HepG2 (cell line): ENCODE data around the gene ST6GALNAC3. TPM values are rescaled to one million over a fixed set of nuclear protein-coding genes. Genes with fewer than 3 reads are reported as not detected.

Experiments used
- ATAC-seq: fragments of 200-7000 bp; cut with Tn5 transposase; 3 replicates; pipeline ENCODE4 v1.9.1; 2020; ENCODE audit warnings: mild to moderate bottlenecking, moderate library complexity
- BruUV-seq: library from RNA; stranded (reverse); fragments of 400-500 nt; replicated peaks from 2 replicates; lab custom pipeline; 2021; lab: Mats Ljungman, UMichigan
- CTCF ChIA-PET: fragments of 300-600 bp; formaldehyde crosslinking; extraction: SDS; loops from one replicate; lab custom pipeline; 2021; ENCODE audit warnings: low total read pairs, inconsistent platforms, low intra/inter-chr PET ratio; lab: Yijun Ruan, JAX
- POLR2A ChIA-PET: fragments of 350-600 bp; sonication (Branson Sonifier 250); formaldehyde crosslinking; loops from one replicate; lab custom pipeline; 2020; ENCODE audit warnings: antibody characterized with exemption, inconsistent platforms; lab: Yijun Ruan, JAX
- DNase-seq: peaks from one replicate; pipeline ENCODE4 v3.0.0-alpha.2; 2015; ENCODE audit warnings: low spot score
- FAIRE-seq: peaks from 3 replicates; lab custom pipeline; 2011; peaks lifted over from hg19 to GRCh38; lab: Jason Lieb, UNC
- H2AFZ ChIP-seq: one replicate; pipeline ENCODE4 v1.6.1; 2011; ENCODE audit warnings: low read length, inconsistent platforms
- H3K27ac ChIP-seq: fragments of 300-600 bp; 3 replicates; pipeline ENCODE4 v1.8.0; 2011; ENCODE audit warnings: mixed run types, mild to moderate bottlenecking, mixed read lengths, low read length, inconsistent platforms; ENCODE audit not compliant: insufficient read depth; ENCODE audit errors: extremely low read length
- H3K27me3 ChIP-seq, 2 experiments: fragments of 200-600 bp in 1 of 2; 2 replicates in 1 of 2; 3 replicates in 1 of 2; pipeline versions ENCODE4 v1.6.0 to v1.8.0; 2011; ENCODE audit warnings: low read length in 2 of 2, mild to moderate bottlenecking in 2 of 2, moderate library complexity in 2 of 2, inconsistent platforms in 1 of 2; ENCODE audit not compliant: insufficient read depth in 2 of 2, control insufficient read depth in 1 of 2
- H3K36me3 ChIP-seq, 2 experiments: fragments of 200-600 bp in 1 of 2; replicated peaks in 1 of 2; 2 replicates in 1 of 2; 3 replicates in 1 of 2; pipeline versions ENCODE4 v1.5.1 to v1.8.0; 2011; ENCODE audit warnings: low read length in 2 of 2, inconsistent platforms in 1 of 2; ENCODE audit not compliant: insufficient read depth in 2 of 2, control insufficient read depth in 1 of 2
- H3K4me1 ChIP-seq: 2 replicates; pipeline ENCODE4 v1.5.1; 2012; ENCODE audit warnings: low read length, inconsistent platforms; ENCODE audit not compliant: insufficient read depth
- H3K4me2 ChIP-seq: 2 replicates; pipeline ENCODE4 v1.6.0; 2011; ENCODE audit warnings: low read depth, low read length, inconsistent platforms
- H3K4me3 ChIP-seq, 3 experiments: fragments of 200-600 bp in 1 of 3; sonication (generic), shearing (Covaris generic) in 1 of 3; replicated peaks in 1 of 3; 2 replicates each; pipeline ENCODE4 v1.5.1; 2011 to 2016; ENCODE audit warnings: low read length in 3 of 3, inconsistent platforms in 2 of 3, low read depth in 2 of 3, mild to moderate bottlenecking in 2 of 3, control low read depth in 1 of 3, mixed read lengths in 1 of 3; ENCODE audit not compliant: insufficient read depth in 1 of 3
- H3K79me2 ChIP-seq: one replicate; pipeline ENCODE4 v1.6.1; 2011; ENCODE audit warnings: low read length, inconsistent platforms; ENCODE audit not compliant: insufficient read depth
- H3K9ac ChIP-seq: 2 replicates; pipeline ENCODE4 v1.6.0; 2011; ENCODE audit warnings: mild to moderate bottlenecking, low read depth, low read length, inconsistent platforms; ENCODE audit not compliant: insufficient read depth
- H3K9me3 ChIP-seq: 2 replicates; pipeline ENCODE4 v1.5.1; 2012; ENCODE audit warnings: mild to moderate bottlenecking, low read length
- H4K20me1 ChIP-seq: 2 replicates; pipeline ENCODE4 v1.6.0; 2011; ENCODE audit warnings: inconsistent platforms, mild to moderate bottlenecking, low read length, moderate library complexity; ENCODE audit not compliant: insufficient read depth
- ARNT2 ChIP-seq: sonication (generic); formaldehyde crosslinking; IDR thresholded peaks from 2 replicates; pipeline ENCODE4 v1.8.0; 2022; ENCODE audit warnings: mild to moderate bottlenecking, low read depth, missing genetic modification reagents, moderate library complexity
- MAFF ChIP-seq: IDR thresholded peaks from 2 replicates; pipeline ENCODE4 v1.6.1; 2011; ENCODE audit warnings: low read depth, low read length, improper control_type of control experiment
- MAFK ChIP-seq, 2 experiments: IDR thresholded peaks in 1 of 2; conservative IDR thresholded peaks in 1 of 2; 2 replicates each; pipeline ENCODE4 v1.6.1; 2011; ENCODE audit warnings: improper control_type of control experiment in 2 of 2, low read length in 2 of 2
- MAZ ChIP-seq, 2 experiments: sonication (generic) in 1 of 2; formaldehyde crosslinking in 1 of 2; IDR thresholded peaks; 2 replicates each; pipeline versions ENCODE4 v1.5.0 to v1.6.1; 2012 to 2020; ENCODE audit warnings: low read depth in 2 of 2, mild to moderate bottlenecking in 2 of 2, borderline replicate concordance in 1 of 2, improper control_type of control experiment in 1 of 2, low read length in 1 of 2, missing genetic modification reagents in 1 of 2, moderate library complexity in 1 of 2
- NCOA2 ChIP-seq: sonication (generic); formaldehyde crosslinking; IDR thresholded peaks from 2 replicates; pipeline ENCODE4 v1.8.0; 2022; ENCODE audit warnings: inconsistent platforms
- NR2F2 ChIP-seq: IDR thresholded peaks from 2 replicates; pipeline ENCODE4 v1.6.1; 2012; ENCODE audit warnings: low read depth, inconsistent platforms, borderline replicate concordance
- SRF ChIP-seq: IDR thresholded peaks from 2 replicates; pipeline ENCODE4 v1.6.1; 2011; ENCODE audit warnings: mild to moderate bottlenecking, low read depth, low read length, moderate library complexity
- THAP7 ChIP-seq: sonication (generic); formaldehyde crosslinking; IDR thresholded peaks from 2 replicates; pipeline ENCODE4 v1.8.1; 2023; ENCODE audit warnings: mild to moderate bottlenecking, missing genetic modification reagents
- YEATS2 ChIP-seq: sonication (generic); formaldehyde crosslinking; IDR thresholded peaks from 2 replicates; pipeline ENCODE4 v1.4.0; 2020; ENCODE audit warnings: missing genetic modification reagents, borderline replicate concordance
- ZFP36L2 ChIP-seq: sonication (generic); formaldehyde crosslinking; IDR thresholded peaks from 2 replicates; pipeline ENCODE4 v1.4.0; 2020; ENCODE audit warnings: missing genetic modification reagents
- ZNF460 ChIP-seq: sonication (generic); formaldehyde crosslinking; IDR thresholded peaks from 2 replicates; pipeline ENCODE4 v1.5.1; 2020; ENCODE audit warnings: missing genetic modification reagents, mild to moderate bottlenecking, borderline replicate concordance
- ZXDC ChIP-seq: sonication (generic); formaldehyde crosslinking; IDR thresholded peaks from 2 replicates; pipeline ENCODE4 v1.5.0; 2020; ENCODE audit warnings: mild to moderate bottlenecking, missing genetic modification reagents
- WGBS: methylation state at CpG from one replicate; pipeline ENCODE4 v1.1.6; 2017; ENCODE audit warnings: low lambda C conversion rate; 5-methylcytosine and 5-hydroxymethylcytosine counted together
- in situ Hi-C: cut with HindIII; loops from 2 replicates; pipeline ENCODE4 v1.10.0; 2017; ENCODE audit warnings: low pct_unique_long_range_greater_than_20kb; ENCODE audit not compliant: extremely low pct_ligation_motif_present
- intact Hi-C: fragments of 100-400 bp; cut with micrococcal nuclease; formaldehyde crosslinking; loops from one replicate; pipeline ENCODE4 v1.10.0; 2022; ENCODE audit not compliant: unreplicated experiment
- polyA plus RNA-seq, 8 experiments: library from polyadenylated mRNA; depleted of rRNA in 3 of 8; stranded (reverse) in 7 of 8; unstranded in 1 of 8; fragments of >200 nt; fragmentation: Illumina TruSeq in 4 of 8; extraction: Trizol in 4 of 8; gene quantifications; 2 replicates each; pipeline versions ENCODE4 v1.2.1 to v1.2.3, GENCODE V29; 2011 to 2016; ENCODE audit warnings: low read depth in 4 of 8, missing spikeins in 1 of 8, mixed read lengths in 1 of 8; ENCODE audit not compliant: insufficient read depth in 1 of 8
- total RNA-seq, 5 experiments: library from RNA; depleted of rRNA; stranded (reverse); fragments of >200 nt; fragmentation: Illumina TruSeq; extraction: Trizol; gene quantifications; 2 replicates each; pipeline ENCODE4 v1.2.3, GENCODE V29; 2016; ENCODE audit warnings: low read depth in 1 of 5

The ST6GALNAC3 gene
- total and polyA plus RNA-seq, 2 of the 13 experiments (the other 11 are each of a cell fraction or from before 2014, with no cell fraction given): not detected

- ChIA-PET POLR2A (no interaction called here), CTCF (no interaction called here)
- no peak for ATAC-seq
- no TSS peak for BruUV-seq
- in situ Hi-C loops: no loop called here
- Histone ChIP-seq H3K27ac (no peak overlapping the region), H3K4me3 (no peak overlapping the region), H3K27me3 (no peaks in the 10 kb centered on the region), H2AFZ (no peak overlapping the region), H3K36me3 (no peaks in the 10 kb centered on the region), H3K4me2 (no peak overlapping the region), H4K20me1 (no peaks in the 10 kb centered on the region), H3K4me1 (no peaks in the 10 kb centered on the region), H3K9me3 (peaks cover 72% of the 10 kb centered on the region), H3K79me2 (no peaks in the 10 kb centered on the region), H3K9ac (no peak overlapping the region)
- intact Hi-C loops: no loop called here
- no peak for DNase-seq
- TF ChIP-seq THAP7 (CRISPR knock-in tag): no peak
- peak; percentile 86 to 95 for TF ChIP-seq MAFK (conservative IDR thresholded peaks at IDR 0.05 in 1 of 2, IDR thresholded peaks at IDR 0.05 in 1 of 2; ENCODE audit: low read length in 2 of 2)
- TF ChIP-seq MAFF: peak; percentile 92
- TF ChIP-seq NCOA2 (CRISPR knock-in tag): no peak
- TF ChIP-seq SRF: no peak
- no peak for TF ChIP-seq ZNF460 (CRISPR knock-in tag)
- no peak for TF ChIP-seq MAZ (IDR thresholded peaks at IDR 0.05; ENCODE audit: borderline replicate concordance, low read depth, low read length)
- no peak for TF ChIP-seq MAZ (CRISPR knock-in tag; IDR thresholded peaks at IDR 0.05; ENCODE audit: low read depth)
- TF ChIP-seq NR2F2: no peak
- no peak for TF ChIP-seq YEATS2 (CRISPR knock-in tag)
- no peak for TF ChIP-seq ZFP36L2 (CRISPR knock-in tag)
- no peak for TF ChIP-seq ARNT2
- TF ChIP-seq ZXDC (CRISPR knock-in tag): no peak
- FAIRE-seq: no peak
- 51% methylated on average over 5 of the region's 5 CpGs for WGBS
These were observed 553.0 kb downstream of the ST6GALNAC3 start for GRCh38 chr1:76627498-76627897.
